ENCODE measurements around the gene MYO1D. TPM values are rescaled to one million over a fixed set of nuclear protein-coding genes. Genes with fewer than 3 reads are reported as not detected.
A peak's percentile ranks its signal among the peaks of the same experiment; 100 is the strongest.

Gene MYO1D
- polyA plus RNA-seq, 1 donor, result 66.8 TPM

DNA sequence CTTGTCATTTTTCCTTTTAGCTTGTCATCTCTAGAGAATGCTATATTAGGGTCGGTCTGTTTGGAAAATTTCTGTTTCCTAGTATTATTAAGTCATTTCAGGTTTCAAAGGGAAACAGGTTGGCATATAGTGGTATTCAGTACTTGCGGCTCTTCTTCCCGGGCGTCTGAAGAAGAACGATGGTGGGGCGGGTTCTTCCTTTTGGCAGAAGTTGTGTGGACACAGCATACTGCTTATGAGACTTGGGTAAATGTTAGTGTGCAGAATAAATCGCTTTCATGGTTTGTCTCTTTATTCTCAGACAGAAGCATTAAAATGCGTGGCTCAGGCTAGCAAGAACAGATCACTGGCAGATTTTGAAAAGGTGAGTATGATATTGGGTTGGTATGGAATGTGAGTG, 399.7 kb downstream of the MYO1D start:
- no peak overlapping the region for H3K4me3 ChIP-seq (ENCODE audit: low read length)

DNA sequence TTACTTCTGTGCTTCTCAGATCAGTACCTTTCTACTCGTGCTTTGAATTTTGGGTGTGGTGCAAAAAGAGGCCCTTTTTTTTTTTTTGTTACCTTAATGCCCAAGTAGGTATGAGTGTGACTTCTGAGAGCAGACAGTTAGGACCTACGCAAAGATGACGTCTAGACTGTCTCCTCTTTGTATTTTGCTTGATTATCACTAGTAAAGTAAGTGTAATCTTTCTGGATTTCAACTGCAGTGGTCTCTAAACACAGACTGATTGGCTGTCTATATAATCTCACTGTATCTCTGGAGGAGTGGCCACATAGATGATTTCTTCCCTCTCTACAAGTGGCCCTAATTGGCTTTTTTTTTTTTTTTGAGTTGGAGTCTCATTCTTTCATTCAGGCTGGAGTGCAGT, 401.7 kb downstream of the MYO1D start:
- Histone ChIP-seq H3K27ac (ENCODE audit: low read length) (no peak overlapping the region), H3K4me1 (ENCODE audit: control insufficient read depth, insufficient read depth, low read length) (no peaks in the 10 kb centered on the region), H3K9me3 (ENCODE audit: control insufficient read depth, low read depth, low read length) (no peaks in the 10 kb centered on the region), H3K4me3 (ENCODE audit: low read length) (no peak overlapping the region), H3K36me3 (ENCODE audit: control insufficient read depth, insufficient read depth, low read length) (peaks cover 80% of the 10 kb centered on the region), H3K27me3 (ENCODE audit: control insufficient read depth, insufficient read depth, low read length) (no peaks in the 10 kb centered on the region)
- DNase-seq, result no peak
- no CpG with 5 or more reads among the region's 3 CpGs for WGBS (ENCODE audit: insufficient coverage, low lambda C conversion rate)

More for the DNA sequence above, 399.7 kb downstream of the MYO1D start:
- Histone ChIP-seq H3K36me3 (ENCODE audit: control insufficient read depth, insufficient read depth, low read length) (peaks cover 82% of the 10 kb centered on the region), H3K4me1 (ENCODE audit: control insufficient read depth, insufficient read depth, low read length) (no peaks in the 10 kb centered on the region), H3K27ac (ENCODE audit: low read length) (no peak overlapping the region), H3K9me3 (ENCODE audit: control insufficient read depth, low read depth, low read length) (no peaks in the 10 kb centered on the region), H3K27me3 (ENCODE audit: control insufficient read depth, insufficient read depth, low read length) (no peaks in the 10 kb centered on the region)
- DNase-seq, result no peak
- 100% methylated on average over 3 of the region's 8 CpGs for WGBS (ENCODE audit: insufficient coverage, low lambda C conversion rate)

DNA sequence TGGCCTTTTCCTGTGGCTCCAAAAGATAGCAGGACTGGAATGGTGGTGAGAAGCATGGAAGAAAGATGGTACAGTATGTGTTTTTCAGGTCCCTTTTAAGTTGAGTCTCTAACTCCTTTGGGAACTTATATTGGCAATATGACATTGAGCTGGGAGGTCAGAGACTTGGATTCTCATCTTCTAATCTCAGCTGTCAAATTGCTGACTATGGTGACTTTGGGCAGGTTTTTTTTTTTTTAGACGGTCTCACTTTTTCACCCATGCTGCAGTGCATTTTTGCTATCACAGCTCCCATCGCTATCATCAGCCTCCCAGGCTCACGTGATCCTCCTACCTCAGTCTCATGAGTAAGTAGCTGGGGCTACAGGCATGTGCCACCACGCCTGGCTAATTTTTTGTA, 405.3 kb downstream of the MYO1D start:
- Histone ChIP-seq H3K9me3 (ENCODE audit: control insufficient read depth, low read depth, low read length) (no peaks in the 10 kb centered on the region), H3K27ac (ENCODE audit: low read length) (no peak overlapping the region), H3K36me3 (ENCODE audit: control insufficient read depth, insufficient read depth, low read length) (peaks cover 73% of the 10 kb centered on the region), H3K4me3 (ENCODE audit: low read length) (no peak overlapping the region), H3K27me3 (ENCODE audit: control insufficient read depth, insufficient read depth, low read length) (no peaks in the 10 kb centered on the region), H3K4me1 (ENCODE audit: control insufficient read depth, insufficient read depth, low read length) (no peaks in the 10 kb centered on the region)
- WGBS (ENCODE audit: insufficient coverage, low lambda C conversion rate), result 100% methylated on average over 1 of the region's 4 CpGs
- DNase-seq, result no peak

DNA sequence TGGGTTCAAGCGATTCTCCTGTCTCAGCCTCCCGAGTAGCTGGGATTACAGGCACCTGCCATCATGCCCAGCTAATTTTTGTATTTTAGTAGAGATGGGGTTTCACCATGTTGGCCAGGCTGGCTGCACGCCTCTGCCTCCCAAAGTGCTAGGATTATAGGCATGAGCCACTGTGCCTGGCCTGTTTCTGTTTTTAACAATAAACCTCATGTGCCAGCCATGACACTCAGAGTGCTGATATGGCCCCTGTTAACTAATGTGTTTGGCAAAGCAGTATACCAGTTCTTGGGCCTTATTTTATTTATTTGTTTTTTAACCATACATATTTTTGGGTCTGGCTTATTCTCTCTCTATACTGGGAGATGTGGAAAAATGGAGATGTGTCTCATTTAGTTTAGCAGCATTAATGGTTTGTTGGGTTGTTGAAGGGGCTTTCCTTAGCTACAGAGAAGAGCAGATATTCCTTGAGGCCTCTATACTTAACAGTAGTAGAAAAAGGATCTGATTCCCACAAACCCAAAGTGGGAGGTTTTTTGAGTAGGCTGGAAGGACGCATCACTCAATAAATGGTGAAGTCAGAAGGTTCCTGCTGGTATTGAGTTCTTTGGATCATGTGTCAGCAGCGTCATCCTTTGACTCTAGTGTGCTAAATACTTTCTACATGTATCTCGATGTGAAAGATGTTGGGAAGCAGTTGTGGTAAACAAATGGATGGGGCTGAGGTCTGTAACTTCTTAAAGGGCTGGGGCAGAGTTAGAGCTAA, 406.3 kb downstream of the MYO1D start:
- Histone ChIP-seq H3K36me3 (ENCODE audit: control insufficient read depth, insufficient read depth, low read length) (peaks cover 66% of the 10 kb centered on the region), H3K9me3 (ENCODE audit: control insufficient read depth, low read depth, low read length) (no peaks in the 10 kb centered on the region), H3K27ac (ENCODE audit: low read length) (no peak overlapping the region), H3K4me1 (ENCODE audit: control insufficient read depth, insufficient read depth, low read length) (no peaks in the 10 kb centered on the region), H3K27me3 (ENCODE audit: control insufficient read depth, insufficient read depth, low read length) (no peaks in the 10 kb centered on the region), H3K4me3 (ENCODE audit: low read length) (no peak overlapping the region)
- DNase-seq, result no peak
- no CpG with 5 or more reads among the region's 6 CpGs for WGBS (ENCODE audit: insufficient coverage, low lambda C conversion rate)

DNA sequence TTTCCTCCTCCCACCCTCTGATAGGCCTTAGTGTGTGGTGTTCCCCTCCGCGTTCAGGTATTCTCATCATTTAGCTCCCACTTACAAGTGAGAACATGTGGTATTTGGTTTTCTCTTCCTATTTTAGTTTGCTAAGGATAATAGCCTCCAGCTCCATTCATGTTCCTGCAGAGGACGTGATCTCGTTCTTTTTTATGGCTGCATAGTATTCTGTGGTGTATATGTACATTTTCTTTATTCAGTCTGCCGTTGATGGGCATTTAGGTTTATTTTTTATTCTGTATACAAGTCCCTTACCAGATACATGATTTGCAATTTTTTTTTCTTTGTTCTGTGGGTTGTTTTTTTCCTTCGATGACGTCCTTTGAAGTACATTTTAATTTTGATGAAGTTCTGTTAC, 409.0 kb downstream of the MYO1D start:
- 100% methylated on average over 5 of the region's 7 CpGs for WGBS (ENCODE audit: insufficient coverage, low lambda C conversion rate)
- Histone ChIP-seq H3K4me1 (ENCODE audit: control insufficient read depth, insufficient read depth, low read length) (no peaks in the 10 kb centered on the region), H3K4me3 (ENCODE audit: low read length) (no peak overlapping the region), H3K36me3 (ENCODE audit: control insufficient read depth, insufficient read depth, low read length) (peaks cover 52% of the 10 kb centered on the region), H3K27ac (ENCODE audit: low read length) (no peak overlapping the region), H3K9me3 (ENCODE audit: control insufficient read depth, low read depth, low read length) (no peaks in the 10 kb centered on the region), H3K27me3 (ENCODE audit: control insufficient read depth, insufficient read depth, low read length) (no peaks in the 10 kb centered on the region)
- DNase-seq, result no peak

DNA sequence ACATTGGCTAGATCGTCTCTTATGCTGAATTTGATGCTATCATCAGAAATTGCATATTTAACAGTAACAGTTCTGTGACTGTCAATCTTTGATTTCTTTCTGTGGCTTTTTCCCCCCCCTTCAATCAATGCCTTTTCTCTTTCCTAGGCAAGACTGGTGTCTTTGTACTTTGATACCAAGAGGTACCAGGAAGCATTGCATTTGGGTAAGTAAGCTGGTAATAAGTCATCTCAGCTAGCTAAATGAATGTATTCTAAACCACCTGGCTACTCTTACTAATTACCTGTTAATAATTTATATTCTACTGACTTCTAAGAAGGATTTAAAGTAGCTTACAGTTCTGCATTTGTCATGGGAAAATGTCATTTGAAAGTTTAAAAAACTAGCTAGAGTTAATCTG, 412.6 kb downstream of the MYO1D start:
- DNase-seq, result no peak
- Histone ChIP-seq H3K4me3 (ENCODE audit: low read length) (no peak overlapping the region), H3K27ac (ENCODE audit: low read length) (no peak overlapping the region), H3K4me1 (ENCODE audit: control insufficient read depth, insufficient read depth, low read length) (no peaks in the 10 kb centered on the region), H3K27me3 (ENCODE audit: control insufficient read depth, insufficient read depth, low read length) (no peaks in the 10 kb centered on the region), H3K36me3 (ENCODE audit: control insufficient read depth, insufficient read depth, low read length) (peaks cover 45% of the 10 kb centered on the region), H3K9me3 (ENCODE audit: control insufficient read depth, low read depth, low read length) (no peaks in the 10 kb centered on the region)
- no CpG with 5 or more reads among the region's 1 CpG for WGBS (ENCODE audit: insufficient coverage, low lambda C conversion rate)

DNA sequence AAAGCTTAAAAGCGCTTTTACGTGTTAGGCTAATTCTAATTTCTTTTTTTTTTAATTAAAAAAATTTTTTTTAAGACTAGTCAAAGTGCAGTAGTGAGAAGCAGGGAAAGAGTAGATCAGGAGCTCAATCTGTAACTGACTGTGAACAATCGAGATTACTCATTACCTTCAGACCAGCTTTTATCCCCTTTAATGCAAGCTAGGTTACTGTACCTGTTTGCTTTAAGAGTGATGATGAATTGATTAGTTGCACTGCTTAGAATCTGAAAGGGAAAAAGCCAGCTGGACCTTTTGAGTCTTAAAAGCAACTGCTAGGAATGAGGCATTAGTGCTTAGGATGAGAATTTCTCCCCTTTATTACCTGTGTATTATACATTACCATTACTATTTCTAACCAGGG, 413.6 kb downstream of the MYO1D start:
- H3K36me3 ChIP-seq (ENCODE audit: control insufficient read depth, insufficient read depth, low read length), result peaks cover 43% of the 10 kb centered on the region
- peaks cover 1% of the 10 kb centered on the region for H3K4me1 ChIP-seq (ENCODE audit: control insufficient read depth, insufficient read depth, low read length)
- H3K27me3 ChIP-seq (ENCODE audit: control insufficient read depth, insufficient read depth, low read length), result no peaks in the 10 kb centered on the region
- DNase-seq, result no peak
- H3K4me3 ChIP-seq (ENCODE audit: low read length), result no peak overlapping the region
- WGBS (ENCODE audit: insufficient coverage, low lambda C conversion rate), result no CpG with 5 or more reads among the region's 3 CpGs
- no peak overlapping the region for H3K27ac ChIP-seq (ENCODE audit: low read length)
- no peaks in the 10 kb centered on the region for H3K9me3 ChIP-seq (ENCODE audit: control insufficient read depth, low read depth, low read length)

DNA sequence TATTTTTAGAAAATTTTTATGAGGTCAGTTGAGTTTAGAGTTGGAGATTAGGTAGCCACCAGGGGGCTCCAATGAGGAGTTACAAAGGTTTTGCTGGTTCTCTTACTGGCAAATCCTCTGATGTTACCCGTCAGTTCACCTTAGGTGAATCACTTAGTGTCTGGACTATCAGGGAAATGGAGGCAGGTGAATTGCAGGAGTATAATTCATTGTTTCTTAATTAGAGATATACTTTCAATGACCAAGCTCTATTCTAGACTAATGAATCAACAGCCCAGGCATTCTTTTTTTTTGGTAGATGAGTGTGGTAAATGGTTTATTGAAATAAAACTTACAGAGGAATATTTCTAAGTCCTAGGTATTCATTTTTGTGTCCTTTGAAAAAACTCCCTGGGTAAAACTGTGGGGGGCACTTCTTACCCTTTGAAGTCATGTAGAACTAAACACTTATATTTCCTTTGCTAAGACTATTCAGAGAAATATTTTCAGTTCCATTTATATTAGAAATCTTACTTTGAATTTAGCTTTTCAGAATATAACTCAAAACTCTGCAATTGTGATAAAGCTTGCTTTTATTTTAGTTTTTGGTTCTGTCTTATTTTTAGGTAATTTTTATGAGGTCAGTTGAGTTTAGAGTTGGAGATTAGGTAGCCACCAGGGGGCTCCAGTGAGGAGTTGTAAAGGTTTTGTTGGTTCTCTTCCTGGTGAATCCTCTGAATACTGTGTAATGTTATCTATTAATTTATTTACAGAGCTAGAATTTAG, 414.9 kb downstream of the MYO1D start:
- DNase-seq, result peak in 1 of 2 donors; percentile 29

DNA sequence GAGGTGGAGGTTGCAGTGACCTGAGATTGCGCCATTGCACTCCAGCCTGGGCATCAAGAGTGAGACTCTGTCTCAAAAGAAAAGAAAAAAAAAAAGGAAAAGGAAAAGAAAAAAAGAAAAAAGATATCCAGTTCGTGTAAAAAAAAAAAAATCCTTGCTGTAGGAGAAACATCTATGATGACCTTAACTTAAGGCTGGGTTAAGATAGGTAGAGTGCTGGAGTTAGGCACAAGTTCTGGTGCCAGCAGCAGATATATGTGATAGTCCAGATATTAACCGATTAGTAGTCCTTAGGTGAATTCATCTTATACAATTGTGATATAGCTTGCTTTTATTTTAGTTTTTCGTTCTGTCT, 415.4 kb downstream of the MYO1D start:
- WGBS (ENCODE audit: insufficient coverage, low lambda C conversion rate), result 80% methylated on average over 2 of the region's 4 CpGs
- H3K27me3 ChIP-seq (ENCODE audit: control insufficient read depth, insufficient read depth, low read length), result no peaks in the 10 kb centered on the region
- H3K4me3 ChIP-seq (ENCODE audit: low read length), result no peak overlapping the region
- H3K36me3 ChIP-seq (ENCODE audit: control insufficient read depth, insufficient read depth, low read length), result peaks cover 37% of the 10 kb centered on the region
- H3K4me1 ChIP-seq (ENCODE audit: control insufficient read depth, insufficient read depth, low read length), result peaks cover 6% of the 10 kb centered on the region
- no peak overlapping the region for H3K27ac ChIP-seq (ENCODE audit: low read length)
- H3K9me3 ChIP-seq (ENCODE audit: control insufficient read depth, low read depth, low read length), result no peaks in the 10 kb centered on the region
- DNase-seq, result no peak

More for the DNA sequence above, 414.9 kb downstream of the MYO1D start:
- Histone ChIP-seq H3K27ac (ENCODE audit: low read length) (no peak overlapping the region), H3K4me3 (ENCODE audit: low read length) (no peak overlapping the region), H3K36me3 (ENCODE audit: control insufficient read depth, insufficient read depth, low read length) (peaks cover 37% of the 10 kb centered on the region), H3K4me1 (ENCODE audit: control insufficient read depth, insufficient read depth, low read length) (peaks cover 6% of the 10 kb centered on the region), H3K9me3 (ENCODE audit: control insufficient read depth, low read depth, low read length) (no peaks in the 10 kb centered on the region), H3K27me3 (ENCODE audit: control insufficient read depth, insufficient read depth, low read length) (no peaks in the 10 kb centered on the region)
- WGBS (ENCODE audit: insufficient coverage, low lambda C conversion rate), result no CpG with 5 or more reads among the region's 1 CpG

DNA sequence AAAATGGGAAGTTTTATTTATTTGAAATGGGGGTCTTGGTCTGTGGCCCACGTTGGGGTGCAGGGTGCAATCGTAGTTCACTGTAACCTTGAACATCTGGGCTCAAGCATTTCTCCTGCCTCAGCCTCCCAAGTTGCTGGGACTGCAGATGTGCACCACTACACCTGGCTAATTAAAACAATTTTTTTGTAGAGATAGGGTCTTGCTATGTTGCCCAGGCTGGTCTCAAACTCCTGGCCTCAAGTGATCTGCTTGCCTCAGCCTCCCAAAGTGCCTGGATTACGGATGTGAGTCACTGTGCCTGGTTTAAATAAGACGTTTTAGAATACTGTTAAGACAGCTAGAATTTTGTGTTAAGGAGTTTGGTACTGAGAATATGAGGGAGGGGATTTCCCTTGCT, 416.9 kb downstream of the MYO1D start:
- WGBS (ENCODE audit: insufficient coverage, low lambda C conversion rate), result no CpG with 5 or more reads among the region's 4 CpGs
- DNase-seq, result no peak
- H3K36me3 ChIP-seq (ENCODE audit: control insufficient read depth, insufficient read depth, low read length), result peaks cover 38% of the 10 kb centered on the region
- H3K27ac ChIP-seq (ENCODE audit: low read length), result no peak overlapping the region
- H3K4me1 ChIP-seq (ENCODE audit: control insufficient read depth, insufficient read depth, low read length), result peaks cover 6% of the 10 kb centered on the region
- H3K27me3 ChIP-seq (ENCODE audit: control insufficient read depth, insufficient read depth, low read length), result no peaks in the 10 kb centered on the region
- H3K4me3 ChIP-seq (ENCODE audit: low read length), result no peak overlapping the region
- H3K9me3 ChIP-seq (ENCODE audit: control insufficient read depth, low read depth, low read length), result no peaks in the 10 kb centered on the region

Data from large intestine (tissue), 3 donors.